SK-N-SH (cell line): Measurements from ENCODE around the gene CFHR5. TPM values are rescaled to one million over a fixed set of nuclear protein-coding genes. Genes with fewer than 3 reads are reported as not detected.

Source experiments
- CTCF ChIA-PET: fragments of 300-600, 350-600 bp; formaldehyde crosslinking; extraction: SDS; loops from one replicate; lab custom pipeline; 2021; lab: Yijun Ruan, JAX
- POLR2A ChIA-PET: fragments of 350-600 bp; sonication (Branson Sonifier 250); formaldehyde crosslinking; extraction: SDS; loops from one replicate; lab custom pipeline; 2020; ENCODE audit warnings: antibody characterized with exemption, inconsistent platforms; lab: Yijun Ruan, JAX
- DNase-seq: peaks from one replicate; pipeline ENCODE4 v3.0.0; 2012
- H2AFZ ChIP-seq: fragments of 200-600 bp; sonication (generic); 2 replicates; pipeline ENCODE4 v1.8.1; 2016; ENCODE audit warnings: antibody characterized with exemption, mild to moderate bottlenecking, low read depth
- H3F3A ChIP-seq: fragments of 200-600 bp; sonication (generic); replicated peaks from 2 replicates; pipeline ENCODE3; 2016; ENCODE audit warnings: antibody characterized with exemption, mild to moderate bottlenecking; ENCODE audit not compliant: insufficient read depth
- H3K27ac ChIP-seq, 2 experiments: fragments of 200-500 bp in 1 of 2; fragments of 200-600 bp in 1 of 2; sonication (Bioruptor generic) in 1 of 2; sonication (generic), shearing (Covaris generic) in 1 of 2; 2 replicates each; pipeline versions ENCODE4 v1.5.1 to v1.6.1; 2014 to 2016; ENCODE audit warnings: low read depth in 2 of 2, inconsistent platforms in 1 of 2, low read length in 1 of 2, mild to moderate bottlenecking in 1 of 2, mixed read lengths in 1 of 2
- H3K27me3 ChIP-seq: fragments of 200-600 bp; sonication (generic), shearing (Covaris generic); 2 replicates; pipeline ENCODE4 v1.6.1; 2016; ENCODE audit warnings: mixed run types; ENCODE audit not compliant: insufficient read depth
- H3K36me3 ChIP-seq, 2 experiments: fragments of 200-500 bp in 1 of 2; fragments of 200-600 bp in 1 of 2; sonication (Bioruptor generic) in 1 of 2; sonication (generic) in 1 of 2; replicated peaks in 1 of 2; 2 replicates each; pipeline versions ENCODE3 to v1.5.1; 2014 to 2016; ENCODE audit warnings: low read length in 1 of 2, mild to moderate bottlenecking in 1 of 2; ENCODE audit not compliant: insufficient read depth in 2 of 2, control insufficient read depth in 1 of 2
- H3K4me1 ChIP-seq, 2 experiments: fragments of 200-500 bp in 1 of 2; fragments of 200-600 bp in 1 of 2; sonication (Bioruptor generic) in 1 of 2; sonication (generic), shearing (Covaris generic) in 1 of 2; 2 replicates each; pipeline versions ENCODE4 v1.5.1 to v1.6.1; 2014 to 2016; ENCODE audit warnings: low read depth in 1 of 2, low read length in 1 of 2, mixed run types in 1 of 2; ENCODE audit not compliant: insufficient read depth in 2 of 2, control insufficient read depth in 1 of 2
- H3K4me2 ChIP-seq: fragments of 200-600 bp; sonication (generic), shearing (Covaris generic); 2 replicates; pipeline ENCODE4 v1.6.1; 2017; ENCODE audit warnings: mixed run types
- H3K4me3 ChIP-seq, 2 experiments: fragments of 200-500 bp in 1 of 2; fragments of 200-600 bp in 1 of 2; sonication (Bioruptor generic) in 1 of 2; sonication (generic), shearing (Covaris generic) in 1 of 2; 2 replicates each; pipeline versions ENCODE4 v1.5.1 to v1.8.1; 2014 to 2016; ENCODE audit warnings: low read depth in 2 of 2, inconsistent platforms in 1 of 2, low read length in 1 of 2, mild to moderate bottlenecking in 1 of 2, mixed read lengths in 1 of 2, moderate library complexity in 1 of 2
- H3K79me2 ChIP-seq: fragments of 200-600 bp; sonication (generic); 2 replicates; pipeline ENCODE4 v1.8.1; 2017; ENCODE audit warnings: mild to moderate bottlenecking; ENCODE audit not compliant: insufficient read depth
- H3K9ac ChIP-seq: fragments of 200-600 bp; sonication (generic); 2 replicates; pipeline ENCODE4 v1.6.1; 2017; ENCODE audit warnings: mixed run types
- H3K9me2 ChIP-seq: fragments of 200-600 bp; sonication (generic); 2 replicates; pipeline ENCODE4 v1.6.1; 2017; ENCODE audit warnings: mixed run types
- H3K9me3 ChIP-seq: fragments of 200-600 bp; sonication (generic); 2 replicates; pipeline ENCODE4 v1.6.1; 2017; ENCODE audit warnings: mixed run types, mild to moderate bottlenecking, moderate library complexity
- H4K20me1 ChIP-seq: fragments of 200-600 bp; sonication (generic); 2 replicates; pipeline ENCODE4 v1.6.1; 2017; ENCODE audit warnings: mild to moderate bottlenecking, mixed run types; ENCODE audit not compliant: insufficient read depth
- ELF1 ChIP-seq: IDR thresholded peaks from 2 replicates; pipeline ENCODE4 v1.4.0; 2012
- EP300 ChIP-seq, 2 experiments: IDR thresholded peaks; 2 replicates each; pipeline versions ENCODE4 v1.4.0 to v1.6.1; 2012; ENCODE audit warnings: borderline replicate concordance in 1 of 2, low read depth in 1 of 2, low read length in 1 of 2
- EZH2phosphoT487 ChIP-seq: fragments of 200-600 bp; sonication (generic); IDR thresholded peaks from 2 replicates; pipeline ENCODE4 v1.6.1; 2017; ENCODE audit warnings: low read depth, mixed run types, mild to moderate bottlenecking, antibody characterized with exemption, moderate library complexity, borderline replicate concordance
- FOSL2 ChIP-seq: IDR thresholded peaks from 2 replicates; pipeline ENCODE4 v1.4.0; 2012; ENCODE audit warnings: low read depth, mild to moderate bottlenecking, moderate library complexity, borderline replicate concordance
- FOXJ3 ChIP-seq: sonication (generic); formaldehyde crosslinking; IDR thresholded peaks from 2 replicates; pipeline ENCODE4 v1.5.1; 2020; ENCODE audit warnings: mild to moderate bottlenecking, missing genetic modification reagents
- GABPA ChIP-seq: IDR thresholded peaks from 2 replicates; pipeline ENCODE4 v1.4.0; 2012; ENCODE audit warnings: low read depth, mild to moderate bottlenecking
- GATA2 ChIP-seq: sonication (generic); formaldehyde crosslinking; IDR thresholded peaks from 2 replicates; pipeline ENCODE4 v1.5.0; 2020; ENCODE audit warnings: mild to moderate bottlenecking, missing genetic modification reagents
- MEF2A ChIP-seq: IDR thresholded peaks from 2 replicates; pipeline ENCODE4 v1.4.0; 2012; ENCODE audit warnings: low read depth, borderline replicate concordance
- NRF1 ChIP-seq: IDR thresholded peaks from 2 replicates; pipeline ENCODE4 v1.6.1; 2012; ENCODE audit warnings: low read depth, mild to moderate bottlenecking, low read length
- PBX3 ChIP-seq: IDR thresholded peaks from 2 replicates; pipeline ENCODE4; 2012
- RAD21 ChIP-seq: IDR thresholded peaks from 2 replicates; pipeline ENCODE4 v1.6.1; 2012; ENCODE audit warnings: mild to moderate bottlenecking, low read length
- REST ChIP-seq: IDR thresholded peaks from 2 replicates; pipeline ENCODE4 v1.6.1; 2012; ENCODE audit warnings: mild to moderate bottlenecking, low read depth, low read length, moderate library complexity
- TAF1 ChIP-seq: IDR thresholded peaks from 2 replicates; pipeline ENCODE4 v1.6.1; 2012; ENCODE audit warnings: low read depth, mild to moderate bottlenecking, low read length, moderate library complexity, borderline replicate concordance
- TCF12 ChIP-seq: IDR thresholded peaks from 2 replicates; pipeline ENCODE4 v1.4.0; 2012
- YY1 ChIP-seq: IDR thresholded peaks from 2 replicates; pipeline ENCODE4 v1.4.0; 2012; ENCODE audit warnings: low read depth, mild to moderate bottlenecking
- WGBS: methylation state at CpG from one replicate; pipeline ENCODE4 v1.1.6; 2017; ENCODE audit warnings: low lambda C conversion rate; 5-methylcytosine and 5-hydroxymethylcytosine counted together
- polyA plus RNA-seq, 3 experiments: library from polyadenylated mRNA; depleted of rRNA; stranded (reverse); fragments of >200 nt; gene quantifications; 2 replicates each; pipeline ENCODE4 v1.2.3, GENCODE V29; 2012

The CFHR5 gene
- polyA plus RNA-seq, 1 of the 3 experiments (the other 2 are of a cell fraction) = not detected

DNA sequence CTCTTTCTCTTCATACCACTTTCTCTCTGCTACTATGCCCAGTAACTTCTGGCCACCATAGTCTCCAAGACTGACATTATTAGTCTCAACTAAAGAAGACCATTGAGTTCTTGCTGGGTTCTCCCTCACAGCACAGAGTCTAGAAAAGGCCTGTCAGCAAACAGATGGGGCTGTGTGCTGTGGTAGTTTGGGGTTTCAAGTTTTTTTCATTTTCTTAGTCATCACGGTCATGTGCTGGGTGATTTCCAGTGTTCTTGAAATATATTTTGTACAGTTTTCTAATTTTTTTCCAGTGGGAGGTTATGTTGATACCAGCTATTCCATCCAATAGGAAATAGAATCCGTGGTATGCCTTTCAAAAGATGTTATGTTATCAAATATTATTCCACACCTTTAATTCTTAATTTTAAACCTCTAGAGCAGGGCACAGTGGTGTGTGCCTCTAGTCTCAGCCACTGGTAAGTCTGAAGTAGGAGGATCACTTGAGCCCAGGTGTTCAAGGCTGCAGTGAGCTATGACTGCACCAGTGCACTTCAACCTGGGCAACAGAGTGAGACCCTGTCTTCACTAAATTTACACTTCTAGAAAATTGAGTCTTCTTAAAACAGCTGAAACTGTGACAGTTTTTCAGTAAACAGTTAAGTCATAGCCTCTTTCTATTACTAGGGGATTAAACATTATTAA is 25.5 kb upstream of the CFHR5 start:
- no peaks in the 10 kb centered on the region for H3K36me3 ChIP-seq
- H3F3A ChIP-seq = no peaks in the 10 kb centered on the region
- H3K27me3 ChIP-seq = no peaks in the 10 kb centered on the region
- peak; percentile 3; the same call in 1 of the 2 replicates for TF ChIP-seq FOSL2
- TF ChIP-seq PBX3 = no peak
- no peak for TF ChIP-seq ELF1
- no peak for TF ChIP-seq EP300 (IDR thresholded peaks at IDR 0.05; ENCODE audit: borderline replicate concordance in 1 of 2, low read depth in 1 of 2, low read length in 1 of 2)
- POLR2A ChIA-PET = no interaction called here
- no peak overlapping the region for H3K27ac ChIP-seq
- no peak overlapping the region for H3K4me3 ChIP-seq
- no peaks in the 10 kb centered on the region for H3K79me2 ChIP-seq
- no peak overlapping the region for H3K4me2 ChIP-seq
- DNase-seq = no peak
- no peaks in the 10 kb centered on the region for H3K9me3 ChIP-seq
- peak overlapping the region; percentile 45; the same call in 1 of the 2 replicates for H2AFZ ChIP-seq
- CTCF ChIA-PET = interaction anchor here (0.6 to 1.8 kb wide), 3 partner anchors 11 to 527 kb away, joined by 3 read pairs; no protein-coding TSS in a partner anchor
- no peaks in the 10 kb centered on the region for H4K20me1 ChIP-seq
- H3K9ac ChIP-seq = no peak overlapping the region
- H3K4me1 ChIP-seq = no peaks in the 10 kb centered on the region
- 21% methylated on average over 2 of the region's 2 CpGs for WGBS
- no peaks in the 10 kb centered on the region for H3K9me2 ChIP-seq

- CTCF ChIA-PET = no interaction called here
- H3K9ac ChIP-seq = no peak overlapping the region
Measured at GRCh38 chr1:196954778-196955177, 22.6 kb upstream of the CFHR5 start.

More at GRCh38 chr1:196954778-196955177, 22.6 kb upstream of the CFHR5 start:
- no peaks in the 10 kb centered on the region for H3K79me2 ChIP-seq
- TF ChIP-seq TCF12 (no peak), REST (no peak), NRF1 (no peak), GABPA (no peak), EZH2phosphoT487 (no peak), GATA2 (no peak), MEF2A (no peak), FOXJ3 (no peak), RAD21 (no peak), YY1 (no peak), ELF1 (no peak), TAF1 (no peak)
- H3K4me3 ChIP-seq = no peak overlapping the region
- H3K4me1 ChIP-seq = no peaks in the 10 kb centered on the region
- no peaks in the 10 kb centered on the region for H3F3A ChIP-seq
- H4K20me1 ChIP-seq = no peaks in the 10 kb centered on the region
- H3K27ac ChIP-seq = no peak overlapping the region
- 33% methylated on average over 2 of the region's 2 CpGs for WGBS
- no peaks in the 10 kb centered on the region for H3K9me3 ChIP-seq
- POLR2A ChIA-PET = no interaction called here
- no peak overlapping the region for H3K4me2 ChIP-seq
- H3K27me3 ChIP-seq = no peaks in the 10 kb centered on the region
- H3K9me2 ChIP-seq = no peaks in the 10 kb centered on the region
- no peak for DNase-seq
- H3K36me3 ChIP-seq = no peaks in the 10 kb centered on the region
- no peak overlapping the region for H2AFZ ChIP-seq
